CD4-positive, alpha-beta T cell (primary cell): ENCODE measurements around the gene ST3GAL3. TPM values are rescaled to one million over a fixed set of nuclear protein-coding genes. Genes with fewer than 3 reads are reported as not detected.

ENCODE experiments used
- ATAC-seq: fragments of 200-7000 bp; cut with Tn5 transposase; one replicate; pipeline ENCODE4 v1.10.0; 2022; ENCODE audit warnings: mild to moderate bottlenecking; ENCODE audit not compliant: poor library complexity
- CTCF ChIA-PET: fragments of 350-600 bp; sonication (Branson Sonifier 250); formaldehyde crosslinking; loops from one replicate; lab custom pipeline; 2021; ENCODE audit warnings: antibody characterized with exemption, inconsistent platforms; lab: Charles Lee
- POLR2A ChIA-PET: fragments of 350-600 bp; sonication (Branson Sonifier 250); formaldehyde crosslinking; loops from one replicate; lab custom pipeline; 2021; ENCODE audit warnings: antibody characterized with exemption, inconsistent platforms; lab: Charles Lee
- DNase-seq, 14 experiments: peaks; one replicate each; pipeline ENCODE4 v3.0.0-alpha.2; 2013 to 2020; ENCODE audit warnings: mixed read lengths in 2 of 14
- H3K27ac ChIP-seq, 2 donors: one replicate each; pipeline versions ENCODE4 v1.5.1 to v1.7.0; 2013; ENCODE audit warnings: low read length in 2 of 2, low read depth in 1 of 2, mild to moderate bottlenecking in 1 of 2
- H3K27me3 ChIP-seq, 2 experiments: 1 replicate in 1 of 2; 2 replicates in 1 of 2; pipeline versions ENCODE4 v1.6.1 to v1.7.0; 2013; ENCODE audit warnings: low read length in 2 of 2, control low read depth in 1 of 2, mild to moderate bottlenecking in 1 of 2, moderate library complexity in 1 of 2; ENCODE audit not compliant: insufficient read depth in 2 of 2, control insufficient read depth in 1 of 2
- H3K36me3 ChIP-seq: one replicate; pipeline ENCODE4 v1.6.1; 2013; ENCODE audit warnings: low read length, control low read depth; ENCODE audit not compliant: insufficient read depth
- H3K4me1 ChIP-seq: one replicate; pipeline ENCODE4 v1.6.1; 2013; ENCODE audit warnings: low read length, control low read depth; ENCODE audit not compliant: insufficient read depth
- H3K4me3 ChIP-seq: one replicate; pipeline ENCODE4 v1.5.1; 2013; ENCODE audit warnings: mild to moderate bottlenecking, low read length, moderate library complexity
- H3K9me3 ChIP-seq, 2 experiments: 1 replicate in 1 of 2; 2 replicates in 1 of 2; pipeline versions ENCODE4 v1.6.1 to v1.7.0; 2013; ENCODE audit warnings: low read length in 2 of 2, mild to moderate bottlenecking in 2 of 2, control low read depth in 1 of 2, moderate library complexity in 1 of 2; ENCODE audit not compliant: control insufficient read depth in 1 of 2, insufficient read depth in 1 of 2
- H3K27ac Mint-ChIP-seq: one replicate; pipeline ENCODE4 v1.8.0; 2020; ENCODE audit warnings: mixed read lengths
- H3K27me3 Mint-ChIP-seq: one replicate; pipeline ENCODE4 v1.8.0; 2021; ENCODE audit warnings: mixed read lengths
- H3K36me3 Mint-ChIP-seq: one replicate; pipeline ENCODE4 v1.8.0; 2021; ENCODE audit warnings: low read depth, mixed read lengths
- H3K4me1 Mint-ChIP-seq: one replicate; pipeline ENCODE4 v1.8.0; 2021; ENCODE audit warnings: low read depth, mixed read lengths
- H3K4me3 Mint-ChIP-seq: one replicate; pipeline ENCODE4 v1.8.0; 2020; ENCODE audit warnings: mild to moderate bottlenecking, mixed read lengths
- H3K9me3 Mint-ChIP-seq: one replicate; pipeline ENCODE4 v1.8.0; 2020; ENCODE audit warnings: mixed read lengths
- CTCF ChIP-seq: fragments of 200-600 bp; IDR thresholded peaks from one replicate; pipeline ENCODE4 v1.8.0; 2022; ENCODE audit warnings: antibody characterized with exemption, mild to moderate bottlenecking
- intact Hi-C, 2 experiments: fragments of 100-400 bp; cut with DNase I in 1 of 2; cut with micrococcal nuclease in 1 of 2; formaldehyde crosslinking; loops; one replicate each; pipeline versions ENCODE4 v1.15.1 to v1.9.0; 2023 to 2025; cut with DNase I, micrococcal nuclease
- total RNA-seq, 174 experiments: library from RNA in 2 of 174; stranded (reverse) in 2 of 174; gene quantifications; one replicate each; pipeline ENCODE4 v1.2.3 and lab custom pipeline; 2021 to 2026

ST3GAL3 gene
- total RNA-seq, 2 experiments from 2014 or later, result 17.6 to 20.5 TPM

GRCh38 chr1:43947061-43947873 is 239.9 kb downstream of the ST3GAL3 start:
- H3K9me3 Mint-ChIP-seq, result no peaks in the 10 kb centered on the region
- Histone ChIP-seq H3K4me3 (peak overlapping the region; percentile 94), H3K4me1 (peaks cover 36% of the 10 kb centered on the region), H3K9me3 (no peaks in the 10 kb centered on the region), H3K27ac (peak overlapping the region; percentile 93 to 94), H3K27me3 (no peaks in the 10 kb centered on the region), H3K36me3 (peaks cover 9% of the 10 kb centered on the region)
- ATAC-seq (no peak), DNase-seq (peak in 1 of 14 experiments; percentile 6)
- no peak for TF ChIP-seq CTCF
- ChIA-PET CTCF (interaction anchor here (1.1 to 2.2 kb wide), 3 partner anchors 13 to 28 kb away, joined by 4 to 24 read pairs (median 6); partner anchors contain the start of genes ARTN, ATP6V0B and DPH2), POLR2A (interaction anchor here (0.8 to 1.7 kb wide), 4 partner anchors 22 to 297 kb away, joined by 3 to 7 read pairs (median 6); partner anchors contain the start of genes ATP6V0B, B4GALT2, DPH2 and KDM4A)
- no peaks in the 10 kb centered on the region for H3K27me3 Mint-ChIP-seq
- H3K4me3 Mint-ChIP-seq, result peak overlapping the region; percentile 91
- peak overlapping the region; percentile 91 for H3K27ac Mint-ChIP-seq
- H3K4me1 Mint-ChIP-seq, result peaks cover 64% of the 10 kb centered on the region
- H3K36me3 Mint-ChIP-seq, result peaks cover 15% of the 10 kb centered on the region
- intact Hi-C loops, result loop anchor here (2.0 to 10.0 kb wide), 7 partner anchors 185 to 1132 kb away; partner anchors contain the start of genes DMAP1 (in 1 of the 2), ELOVL1 (in 1 of the 2), ERMAP (in 1 of the 2) and HYI (in 1 of the 2)

- Histone ChIP-seq H3K27ac (no peak overlapping the region), H3K36me3 (peaks cover 9% of the 10 kb centered on the region), H3K4me3 (peak overlapping the region; percentile 94), H3K9me3 (no peaks in the 10 kb centered on the region), H3K4me1 (peaks cover 36% of the 10 kb centered on the region), H3K27me3 (no peaks in the 10 kb centered on the region)
- no peaks in the 10 kb centered on the region for H3K9me3 Mint-ChIP-seq
- no peaks in the 10 kb centered on the region for H3K27me3 Mint-ChIP-seq
- H3K4me1 Mint-ChIP-seq, result peaks cover 60% of the 10 kb centered on the region
- CTCF ChIA-PET, result interaction anchor here (1.4 to 1.5 kb wide), 2 partner anchors 13 to 27 kb away, joined by 4 to 6 read pairs; partner anchors contain the start of gene ATP6V0B
- POLR2A ChIA-PET, result interaction anchor here (1.7 kb wide), 1 partner anchor 27 kb away, joined by 7 read pairs; the partner anchor contains the start of gene ATP6V0B
- peak overlapping the region; percentile 82 for H3K4me3 Mint-ChIP-seq
- DNase-seq, result no peak
- no peak for ATAC-seq
- TF ChIP-seq CTCF, result no peak
- H3K27ac Mint-ChIP-seq, result peak overlapping the region; percentile 91
- H3K36me3 Mint-ChIP-seq, result peaks cover 15% of the 10 kb centered on the region
- intact Hi-C loops, result loop anchor here (1.0 to 10.0 kb wide), 8 partner anchors 20 to 1133 kb away; partner anchors contain the start of genes DMAP1 (in 1 of the 2), ELOVL1 (in 1 of the 2), ERMAP (in 1 of the 2) and HYI (in 1 of the 2)
Measured at GRCh38 chr1:43947874-43948437, 240.6 kb downstream of the ST3GAL3 start.

- Histone ChIP-seq H3K4me1 (peaks cover 35% of the 10 kb centered on the region), H3K4me3 (no peak overlapping the region), H3K36me3 (peaks cover 9% of the 10 kb centered on the region), H3K27me3 (no peaks in the 10 kb centered on the region), H3K27ac (no peak overlapping the region), H3K9me3 (no peaks in the 10 kb centered on the region)
- ATAC-seq (no peak), DNase-seq (no peak)
- POLR2A ChIA-PET, result no interaction called here
- Mint-ChIP-seq H3K36me3 (peaks cover 15% of the 10 kb centered on the region), H3K27ac (no peak overlapping the region), H3K4me1 (peaks cover 56% of the 10 kb centered on the region), H3K9me3 (no peaks in the 10 kb centered on the region), H3K27me3 (no peaks in the 10 kb centered on the region), H3K4me3 (no peak overlapping the region)
- CTCF ChIA-PET, result interaction anchor here (1.3 to 1.5 kb wide), 2 partner anchors 15 kb away, joined by 4 to 6 read pairs; no protein-coding TSS in a partner anchor
- no peak for TF ChIP-seq CTCF
- intact Hi-C loops, result loop anchor here (5.0 to 10.0 kb wide), 6 partner anchors 187 to 1135 kb away; partner anchors contain the start of genes DMAP1 (in 1 of the 2), ELOVL1 (in 1 of the 2), ERMAP (in 1 of the 2) and HYI (in 1 of the 2)
Measured at GRCh38 chr1:43949678-43950077, 242.3 kb downstream of the ST3GAL3 start.
